ENCODE data around the gene B3GAT1.
"Not testable (repeated sequence)": the region's sequence is repeated elsewhere in the genome, so short reads cannot be mapped to it uniquely, and the experiment has no call there.

The B3GAT1 gene

GRCh38 chr11:134356656-134357544 lies 55.1 kb downstream of the B3GAT1 start:
- no peak for DNase-seq (ENCODE audit: low read depth in 3 of 3)

- DNase-seq (ENCODE audit: low read depth in 3 of 3) = no peak
Observed at GRCh38 chr11:134355656-134356055, 56.4 kb downstream of the B3GAT1 start.

- no peak for DNase-seq (ENCODE audit: low read depth in 3 of 3)
Observed at GRCh38 chr11:134355136-134355535, 56.9 kb downstream of the B3GAT1 start.

- no peak for DNase-seq (ENCODE audit: low read depth in 3 of 3)
Observed at GRCh38 chr11:134352111-134352510, 59.9 kb downstream of the B3GAT1 start.

- no peak for DNase-seq (ENCODE audit: low read depth in 3 of 3)
Observed at GRCh38 chr11:134350381-134350780, 61.7 kb downstream of the B3GAT1 start.

GRCh38 chr11:134349802-134350355 lies 62.2 kb downstream of the B3GAT1 start:
- DNase-seq (ENCODE audit: low read depth in 3 of 3) = no peak

- no peak for DNase-seq (ENCODE audit: low read depth in 3 of 3)
Observed at GRCh38 chr11:134349109-134349801, 62.8 kb downstream of the B3GAT1 start.

GRCh38 chr11:134347441-134347840 lies 64.6 kb downstream of the B3GAT1 start:
- DNase-seq (ENCODE audit: low read depth in 3 of 3) = no peak

GRCh38 chr11:134346976-134347350 lies 65.1 kb downstream of the B3GAT1 start:
- no peak for DNase-seq (ENCODE audit: low read depth in 3 of 3)

GRCh38 chr11:134346101-134346975 lies 65.7 kb downstream of the B3GAT1 start:
- no peak for DNase-seq (ENCODE audit: low read depth in 3 of 3)

GRCh38 chr11:134345237-134345550 lies 66.8 kb downstream of the B3GAT1 start:
- DNase-seq (ENCODE audit: low read depth in 3 of 3) = no peak

- DNase-seq (ENCODE audit: low read depth in 3 of 3) = not testable (repeated sequence)
Observed at GRCh38 chr11:134344497-134345236, 67.4 kb downstream of the B3GAT1 start.

GRCh38 chr11:134343646-134344045 lies 68.4 kb downstream of the B3GAT1 start:
- DNase-seq (ENCODE audit: low read depth in 3 of 3) = no peak

- DNase-seq (ENCODE audit: low read depth in 3 of 3) = no peak
Observed at GRCh38 chr11:134342572-134343340, 69.3 kb downstream of the B3GAT1 start.

GRCh38 chr11:134341805-134342571 lies 70.1 kb downstream of the B3GAT1 start:
- DNase-seq (ENCODE audit: low read depth in 3 of 3) = no peak

- DNase-seq (ENCODE audit: low read depth in 3 of 3) = no peak
Observed at GRCh38 chr11:134340354-134340964, 71.6 kb downstream of the B3GAT1 start.

GRCh38 chr11:134339756-134340155 lies 72.3 kb downstream of the B3GAT1 start:
- DNase-seq (ENCODE audit: low read depth in 3 of 3) = no peak

GRCh38 chr11:134338654-134339053 lies 73.4 kb downstream of the B3GAT1 start:
- no peak for DNase-seq (ENCODE audit: low read depth in 3 of 3)

- DNase-seq (ENCODE audit: low read depth in 3 of 3) = no peak
Observed at GRCh38 chr11:134338068-134338467, 74.0 kb downstream of the B3GAT1 start.
